HepG2 (cell line): ENCODE data around the gene ESRRB.

Experiments used
- AGO1 ChIP-seq: fragments of 200-400 bp; formaldehyde crosslinking; IDR thresholded peaks from 2 replicates; pipeline ENCODE4 v1.6.1; 2017; ENCODE audit warnings: mild to moderate bottlenecking, low read depth, low read length, moderate library complexity; ENCODE audit not compliant: poor library complexity, severe bottlenecking
- ARID3A ChIP-seq: IDR thresholded peaks from 2 replicates; pipeline ENCODE4 v1.6.1; 2012; ENCODE audit warnings: low read depth, low read length, improper control_type of control experiment
- ASH2L ChIP-seq: fragments of 300-600, 200-600 bp; sonication (generic); IDR thresholded peaks from 2 replicates; pipeline ENCODE4 v1.7.0; 2017; ENCODE audit warnings: low read depth, mild to moderate bottlenecking, moderate library complexity, mixed read lengths, low read length; ENCODE audit not compliant: insufficient read length
- CTCF ChIP-seq: sonication (generic); formaldehyde crosslinking; IDR thresholded peaks from 2 replicates; pipeline ENCODE4 v1.5.0; 2020; ENCODE audit warnings: mild to moderate bottlenecking, missing genetic modification reagents, moderate library complexity
- POLR2A ChIP-seq, 2 experiments: IDR thresholded peaks; 2 replicates each; pipeline ENCODE4 v1.6.1; 2011; ENCODE audit warnings: low read depth in 2 of 2, low read length in 2 of 2, mild to moderate bottlenecking in 1 of 2, moderate library complexity in 1 of 2; ENCODE audit not compliant: insufficient read depth in 1 of 2
- PTBP1 ChIP-seq: fragments of 200-400 bp; formaldehyde crosslinking; IDR thresholded peaks from 2 replicates; pipeline ENCODE4 v1.6.1; 2018; ENCODE audit warnings: low read length, low read depth; ENCODE audit not compliant: poor library complexity, severe bottlenecking
- REL ChIP-seq: sonication (generic); formaldehyde crosslinking; conservative IDR thresholded peaks from 2 replicates; pipeline ENCODE4 v1.8.0; 2022; ENCODE audit warnings: mild to moderate bottlenecking, missing genetic modification reagents, moderate library complexity
- SIN3A ChIP-seq: IDR thresholded peaks from 2 replicates; pipeline ENCODE4 v1.6.1; 2011; ENCODE audit warnings: low read depth, mild to moderate bottlenecking, control low read depth, low read length, borderline replicate concordance
- TBL1XR1 ChIP-seq: fragments of 150-350 bp; IDR thresholded peaks from 2 replicates; pipeline ENCODE4 v1.6.1; 2014; ENCODE audit warnings: borderline replicate concordance, low read length; ENCODE audit not compliant: partially characterized antibody
- ZNF142 ChIP-seq: sonication (generic); formaldehyde crosslinking; IDR thresholded peaks from 2 replicates; pipeline ENCODE4 v1.4.0; 2020; ENCODE audit warnings: missing genetic modification reagents
- ZNF687 ChIP-seq: sonication (generic); formaldehyde crosslinking; IDR thresholded peaks from 2 replicates; pipeline ENCODE4 v1.5.1; 2020; ENCODE audit warnings: mild to moderate bottlenecking, missing genetic modification reagents, moderate library complexity

GRCh38 chr14:76352639-76353281, 23.2 kb upstream of the ESRRB start:
- TF ChIP-seq ARID3A (no peak), REL (CRISPR knock-in tag) (peak; percentile 77; the same call in 1 of the 2 replicates), CTCF (peak; percentile 100), TBL1XR1 (no peak), AGO1 (no peak), ZNF142 (CRISPR knock-in tag) (no peak), ZNF687 (CRISPR knock-in tag) (peak; percentile 76), PTBP1 (no peak), POLR2A (IDR thresholded peaks at IDR 0.05; ENCODE audit: insufficient read depth in 1 of 2, low read depth in 2 of 2, low read length in 2 of 2) (no peak), ASH2L (no peak), SIN3A (no peak)
